ENCODE data around the gene NANOS3.

The NANOS3 gene

GRCh38 chr19:13885826-13886365, 9.0 kb downstream of the NANOS3 start:
- DNase-seq (ENCODE audit: low read depth in 2 of 2, low spot score in 1 of 2), result no peak

GRCh38 chr19:13887018-13887436, 10.1 kb downstream of the NANOS3 start:
- peak in 1 of 2 donors; percentile 38 for DNase-seq (ENCODE audit: low read depth in 2 of 2, low spot score in 1 of 2)

GRCh38 chr19:13887517-13887916, 10.6 kb downstream of the NANOS3 start:
- DNase-seq (ENCODE audit: low read depth in 2 of 2, low spot score in 1 of 2), result no peak

- DNase-seq (ENCODE audit: low read depth in 2 of 2, low spot score in 1 of 2), result no peak
Observed at GRCh38 chr19:13888281-13888680, 11.3 kb downstream of the NANOS3 start.

GRCh38 chr19:13890136-13890535, 13.2 kb downstream of the NANOS3 start:
- no peak for DNase-seq (ENCODE audit: low read depth in 2 of 2, low spot score in 1 of 2)

- DNase-seq (ENCODE audit: low read depth in 2 of 2, low spot score in 1 of 2), result no peak
Observed at GRCh38 chr19:13892870-13893269, 15.9 kb downstream of the NANOS3 start.

GRCh38 chr19:13894552-13894951, 17.6 kb downstream of the NANOS3 start:
- DNase-seq (ENCODE audit: low read depth in 2 of 2, low spot score in 1 of 2), result no peak

GRCh38 chr19:13896227-13896626, 19.3 kb downstream of the NANOS3 start:
- DNase-seq (ENCODE audit: low read depth in 2 of 2, low spot score in 1 of 2), result no peak

- no peak for DNase-seq (ENCODE audit: low read depth in 2 of 2, low spot score in 1 of 2)
Observed at GRCh38 chr19:13899393-13899792, 22.5 kb downstream of the NANOS3 start.

- DNase-seq (ENCODE audit: low read depth in 2 of 2, low spot score in 1 of 2), result no peak
Observed at GRCh38 chr19:13899912-13900584, 23.1 kb downstream of the NANOS3 start.

- DNase-seq (ENCODE audit: low read depth in 2 of 2, low spot score in 1 of 2), result no peak
Observed at GRCh38 chr19:13902993-13903555, 26.1 kb downstream of the NANOS3 start.

GRCh38 chr19:13905634-13906520, 28.9 kb downstream of the NANOS3 start, which contains the start of the genes BRME1 and CC2D1A:
TSS of gene BRME1 (minus strand) at chr19:13906117. CDS start at chr19:13904892, 1,225 bp downstream.
TSS of gene CC2D1A (plus strand) at chr19:13906201. CDS start at chr19:13906442, 241 bp downstream.
- DNase-seq (ENCODE audit: low read depth in 2 of 2, low spot score in 1 of 2), result peak; percentile 90 to 92

- DNase-seq (ENCODE audit: low read depth in 2 of 2, low spot score in 1 of 2), result no peak
Observed at GRCh38 chr19:13906521-13906904, 29.6 kb downstream of the NANOS3 start.

GRCh38 chr19:13906910-13907309, 30.0 kb downstream of the NANOS3 start:
- no peak for DNase-seq (ENCODE audit: low read depth in 2 of 2, low spot score in 1 of 2)

GRCh38 chr19:13908674-13909073, 31.7 kb downstream of the NANOS3 start:
- no peak for DNase-seq (ENCODE audit: low read depth in 2 of 2, low spot score in 1 of 2)

GRCh38 chr19:13909430-13909829, 32.5 kb downstream of the NANOS3 start:
- DNase-seq (ENCODE audit: low read depth in 2 of 2, low spot score in 1 of 2), result no peak

- no peak for DNase-seq (ENCODE audit: low read depth in 2 of 2, low spot score in 1 of 2)
Observed at GRCh38 chr19:13913352-13913751, 36.4 kb downstream of the NANOS3 start.

GRCh38 chr19:13914777-13915176, 37.8 kb downstream of the NANOS3 start:
- no peak for DNase-seq (ENCODE audit: low read depth in 2 of 2, low spot score in 1 of 2)

- no peak for DNase-seq (ENCODE audit: low read depth in 2 of 2, low spot score in 1 of 2)
Observed at GRCh38 chr19:13917888-13918406, 41.0 kb downstream of the NANOS3 start.

GRCh38 chr19:13918726-13919411, 41.9 kb downstream of the NANOS3 start:
- no peak for DNase-seq (ENCODE audit: low read depth in 2 of 2, low spot score in 1 of 2)

- DNase-seq (ENCODE audit: low read depth in 2 of 2, low spot score in 1 of 2), result no peak
Observed at GRCh38 chr19:13920524-13920923, 43.6 kb downstream of the NANOS3 start.
